Erythroblast (primary cell): ENCODE measurements around the gene TMEM184C.

Source experiments
- DNase-seq, 2 experiments: peaks; one replicate each; lab custom pipeline; 2025; lab: John Stamatoyannopoulos, UW
- GATA1 ChIP-seq: IDR thresholded peaks from 2 replicates; pipeline ENCODE4 v1.6.1; 2011; ENCODE audit warnings: low read depth, mild to moderate bottlenecking, control low read depth, low read length, moderate library complexity
- POLR2A ChIP-seq: IDR thresholded peaks from 2 replicates; pipeline ENCODE4 v1.6.1; 2011; ENCODE audit warnings: mild to moderate bottlenecking, low read length

Gene TMEM184C

DNA sequence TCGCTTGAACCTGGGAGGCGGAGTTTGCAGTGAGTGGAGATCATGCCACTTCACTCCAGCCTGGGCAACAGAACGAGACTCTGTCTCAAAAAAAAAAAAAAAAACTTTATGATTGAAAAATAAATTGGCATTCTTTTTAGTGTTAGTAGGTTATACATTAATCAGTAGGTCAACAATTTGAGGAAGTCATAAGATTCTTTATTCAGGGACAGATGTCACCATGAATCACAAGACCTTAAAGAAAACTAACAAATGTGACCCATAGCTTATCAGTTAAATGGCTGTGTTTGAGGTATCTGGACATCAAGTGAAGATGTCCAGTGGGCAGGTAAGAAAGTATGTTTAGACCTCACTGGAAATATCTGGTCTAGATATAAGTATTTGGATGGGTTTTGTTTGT lies 76.0 kb downstream of the TMEM184C start:
- DNase-seq: no peak
- no peak for TF ChIP-seq POLR2A
- TF ChIP-seq GATA1: no peak

DNA sequence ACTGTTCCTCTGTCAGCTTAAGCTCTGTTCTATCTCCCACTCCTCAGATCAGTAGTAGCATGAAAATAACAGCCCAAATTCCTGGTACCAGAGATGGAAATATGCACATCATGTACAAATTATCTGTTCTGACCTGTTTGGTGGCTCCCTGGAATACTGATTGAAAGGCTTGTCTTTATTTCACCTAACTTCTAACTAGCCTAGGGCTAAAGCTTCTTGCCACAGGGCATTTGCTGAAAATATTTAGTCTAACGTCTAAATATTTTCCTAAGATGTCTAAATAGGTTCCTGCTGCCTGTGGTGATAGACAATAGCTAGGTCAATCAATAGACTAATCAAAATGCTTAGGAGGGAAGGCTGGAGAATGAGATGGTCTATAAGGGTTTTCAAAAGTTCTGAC lies 79.7 kb downstream of the TMEM184C start:
- no peak for TF ChIP-seq POLR2A
- TF ChIP-seq GATA1: no peak
- DNase-seq: no peak

DNA sequence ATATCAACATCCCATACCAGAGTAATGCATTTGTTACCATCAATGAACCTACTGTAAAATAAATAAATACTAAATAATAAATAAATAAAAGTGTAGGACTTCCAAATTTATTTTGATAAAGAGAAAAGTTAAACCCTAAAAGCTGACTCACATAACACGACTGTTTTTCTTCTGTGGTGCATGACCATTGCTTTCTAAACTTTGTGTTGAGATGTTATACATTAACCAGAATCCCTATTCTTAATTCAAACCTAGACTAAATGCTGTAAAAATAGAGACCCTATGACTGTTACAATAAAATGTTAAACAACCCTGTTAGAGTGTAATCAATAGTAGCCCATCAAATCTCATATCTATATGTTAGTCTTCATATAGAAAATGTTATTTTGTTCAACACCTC lies 87.6 kb downstream of the TMEM184C start:
- TF ChIP-seq POLR2A (no peak), GATA1 (no peak)

GRCh38 chr4:147707892-147708672 lies 90.9 kb downstream of the TMEM184C start:
- peak; percentile 45 to 66 for DNase-seq

More for the DNA sequence above, 87.6 kb downstream of the TMEM184C start:
- no peak for DNase-seq

GRCh38 chr4:147709999-147710398 lies 92.8 kb downstream of the TMEM184C start:
- DNase-seq: no peak
- TF ChIP-seq POLR2A (no peak), GATA1 (no peak)

More at GRCh38 chr4:147707892-147708672, 90.9 kb downstream of the TMEM184C start:
- TF ChIP-seq GATA1: no peak
- TF ChIP-seq POLR2A: no peak

DNA sequence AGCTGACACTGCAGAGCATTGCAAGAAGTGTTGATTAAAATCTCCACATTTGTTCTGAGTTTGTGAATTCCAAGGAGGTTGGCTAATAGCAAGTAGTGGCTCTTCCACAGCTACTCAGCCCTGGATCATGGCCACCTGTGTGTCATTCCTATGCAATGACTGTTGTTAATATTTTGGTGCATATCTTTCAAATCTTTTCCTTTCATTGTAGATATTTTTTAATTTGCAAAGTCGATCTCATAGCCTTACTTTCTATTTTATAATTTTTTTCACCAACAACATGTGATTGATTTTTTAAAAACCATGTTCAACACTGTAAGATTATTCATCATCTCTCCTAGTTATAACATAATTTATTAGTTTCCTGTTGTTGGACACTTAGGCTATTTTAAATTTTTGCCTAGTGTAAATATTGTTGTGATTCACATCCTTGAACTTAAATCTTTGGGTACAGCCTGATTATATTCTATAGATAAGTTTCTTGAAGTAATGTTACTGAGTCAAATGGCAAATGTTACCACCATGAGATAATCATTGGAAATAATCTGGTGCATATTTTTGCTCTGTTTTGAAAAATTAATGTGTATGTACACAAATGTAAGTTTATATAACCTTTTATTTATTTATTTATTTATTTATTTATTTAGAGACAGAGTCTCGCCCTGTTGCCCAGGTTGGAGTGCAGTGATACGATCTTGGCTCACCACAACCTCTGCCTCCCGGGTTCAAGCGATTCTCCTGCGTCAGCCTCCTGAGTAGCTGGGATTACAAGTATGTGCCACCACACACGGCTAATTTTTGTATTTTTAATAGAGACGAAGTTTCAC lies 97.6 kb downstream of the TMEM184C start:
- TF ChIP-seq POLR2A (no peak), GATA1 (no peak)
- no peak for DNase-seq

- no peak for DNase-seq
- TF ChIP-seq POLR2A: no peak
- no peak for TF ChIP-seq GATA1
Measured at GRCh38 chr4:147717878-147718277, 100.7 kb downstream of the TMEM184C start.
